Aorta (tissue), 5 donors: ENCODE results near the gene FBLN1. TPM values are rescaled to one million over a fixed set of nuclear protein-coding genes. Genes with fewer than 3 reads are reported as not detected.

ENCODE experiments used
- ATAC-seq: fragments of 200-7000 bp; cut with Tn5 transposase; one replicate; pipeline ENCODE4 v1.9.1; 2022; ENCODE audit warnings: moderate library complexity; ENCODE audit not compliant: low FRiP score
- DNase-seq, 2 donors: peaks; one replicate each; pipeline ENCODE4 v3.0.0-alpha.2; 2020
- H3K27ac ChIP-seq, 2 donors: one replicate each; pipeline ENCODE4 v1.5.1; 2013; ENCODE audit warnings: low read length in 2 of 2, mild to moderate bottlenecking in 2 of 2, moderate library complexity in 2 of 2, control low read depth in 1 of 2, inconsistent platforms in 1 of 2, low read depth in 1 of 2
- H3K27me3 ChIP-seq, 2 donors: one replicate each; pipeline ENCODE4 v1.6.1; 2013; ENCODE audit warnings: control low read depth in 1 of 2, low read length in 1 of 2, mild to moderate bottlenecking in 1 of 2, moderate library complexity in 1 of 2; ENCODE audit not compliant: insufficient read depth in 2 of 2, control insufficient read depth in 1 of 2
- H3K36me3 ChIP-seq, 2 donors: one replicate each; pipeline ENCODE4 v1.6.1; 2013; ENCODE audit warnings: control low read depth in 1 of 2, low read length in 1 of 2, mild to moderate bottlenecking in 1 of 2; ENCODE audit not compliant: insufficient read depth in 2 of 2, control insufficient read depth in 1 of 2
- H3K4me1 ChIP-seq, 2 donors: one replicate each; pipeline ENCODE4 v1.6.1; 2013; ENCODE audit warnings: low read length in 2 of 2, control low read depth in 1 of 2, mild to moderate bottlenecking in 1 of 2, moderate library complexity in 1 of 2; ENCODE audit not compliant: insufficient read depth in 2 of 2, control insufficient read depth in 1 of 2
- H3K4me3 ChIP-seq, 2 donors: one replicate each; pipeline ENCODE4 v1.5.1; 2013; ENCODE audit warnings: low read length in 2 of 2, control low read depth in 1 of 2, mild to moderate bottlenecking in 1 of 2
- H3K9me3 ChIP-seq: one replicate; pipeline ENCODE4 v1.6.1; 2013; ENCODE audit warnings: mild to moderate bottlenecking, low read length; ENCODE audit not compliant: control insufficient read depth
- WGBS, 2 donors: extraction: QIAGEN DNeasy Blood & Tissue Kit; methylation state at CpG; one replicate each; pipeline ENCODE4 v1.1.7; 2013; 5-methylcytosine and 5-hydroxymethylcytosine counted together
- intact Hi-C, 2 donors: fragments of 100-400 bp; cut with DNase I; formaldehyde crosslinking; loops; one replicate each; pipeline versions ENCODE4 v1.14.2 to v1.15.0; 2022
- polyA plus RNA-seq, 2 donors: library from polyadenylated mRNA; stranded (reverse); fragments of 200-250 nt; gene quantifications; one replicate each; pipeline ENCODE4 v1.2.3, GENCODE V29; 2013
- total RNA-seq, 2 donors: library from RNA; stranded (reverse); fragmentation: NEBNext Ultra II Directional; extraction: Animal tissue kit (Norgen Biotek cat#: 25700); gene quantifications; one replicate each; pipeline ENCODE4 v1.2.1, GENCODE V29; 2021
- donor health status: healthy with polysubstance abuse.
- donor health status: Bipolar disorder and iron deficiency.
- donor health status: DM: no; HTN: no; CAD: no.
- donor health status: DM: no; HTN: no; CAD: no.
- donor health status: DM: yes; HTN: yes; CAD: no.

Gene FBLN1
- total and polyA plus RNA-seq, 4 donors, result 48.1 to 1,512 (median 391) TPM

- intact Hi-C loops, result loop anchor here in 1 of 2 donors (5.0 to 10.0 kb wide), 2 partner anchors 70 to 288 kb away; no protein-coding TSS in a partner anchor
- H3K4me1 ChIP-seq, result no peaks in the 10 kb centered on the region
- WGBS, 2 donors, result 94 to 95% methylated on average over 19 of the region's 19 CpGs
- no peaks in the 10 kb centered on the region for H3K36me3 ChIP-seq
- ATAC-seq (no peak), DNase-seq (peak; percentile 41 to 67)
- no peak overlapping the region for H3K27ac ChIP-seq
- no peaks in the 10 kb centered on the region for H3K9me3 ChIP-seq
- no peak overlapping the region for H3K4me3 ChIP-seq
- H3K27me3 ChIP-seq, result peaks cover 0 to 2% of the 10 kb centered on the region in 2 donors
Observed at GRCh38 chr22:45576730-45577464, 74.2 kb downstream of the FBLN1 start.

DNA sequence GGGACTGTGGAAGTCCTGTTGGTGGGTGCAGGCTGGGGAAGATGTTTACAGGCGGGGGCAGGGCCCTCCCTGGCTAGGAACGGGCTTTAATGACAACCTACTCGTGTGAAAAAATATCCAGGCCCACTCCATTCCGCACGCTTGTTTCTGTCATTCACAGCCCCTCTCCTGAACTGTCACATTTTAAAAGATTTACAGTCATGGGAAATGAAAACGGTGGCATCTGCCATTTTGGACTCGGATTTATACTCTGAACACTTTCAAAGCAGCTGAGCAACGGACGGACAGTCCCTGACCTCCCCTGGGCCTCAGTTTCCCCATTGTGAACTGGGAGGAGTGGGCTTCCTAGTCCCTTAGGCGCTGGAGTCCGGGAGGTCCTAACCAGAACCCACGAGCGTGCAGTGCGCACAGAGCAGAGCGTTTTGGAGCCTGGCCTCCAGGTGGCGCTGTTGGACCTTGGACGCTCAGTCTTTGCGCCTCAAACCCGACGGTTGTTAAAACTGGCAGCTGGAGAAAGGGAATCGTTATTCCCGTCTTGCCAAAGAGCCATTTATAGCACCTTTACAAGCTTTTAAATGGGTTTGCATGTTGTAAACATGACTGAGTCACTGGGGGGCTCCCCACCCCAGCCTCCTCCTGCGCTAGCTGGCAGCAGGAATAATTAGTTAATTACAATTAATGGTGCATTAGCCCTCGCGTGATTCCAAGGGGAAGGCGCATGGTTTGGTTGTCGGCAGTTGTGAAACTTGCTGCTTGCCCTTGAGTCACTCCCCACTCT lies 75.3 kb downstream of the FBLN1 start:
- Histone ChIP-seq H3K27me3 (peaks cover 0 to 2% of the 10 kb centered on the region in 2 donors), H3K27ac (no peak overlapping the region), H3K36me3 (no peaks in the 10 kb centered on the region), H3K4me1 (no peaks in the 10 kb centered on the region), H3K4me3 (no peak overlapping the region), H3K9me3 (no peaks in the 10 kb centered on the region)
- intact Hi-C loops, result loop anchor here in 1 of 2 donors (5.0 to 10.0 kb wide), 2 partner anchors 69 to 287 kb away; no protein-coding TSS in a partner anchor
- peak; percentile 88 to 95 for DNase-seq
- 32% methylated on average over 27 of the region's 27 CpGs for WGBS, 2 donors
- ATAC-seq, result peak; percentile 74

- Histone ChIP-seq H3K4me1 (no peaks in the 10 kb centered on the region), H3K27ac (no peak overlapping the region), H3K36me3 (no peaks in the 10 kb centered on the region), H3K4me3 (no peak overlapping the region), H3K9me3 (no peaks in the 10 kb centered on the region), H3K27me3 (peaks cover 0 to 2% of the 10 kb centered on the region in 2 donors)
- intact Hi-C loops, result loop anchor here in 1 of 2 donors (5.0 to 10.0 kb wide), 2 partner anchors 69 to 286 kb away; no protein-coding TSS in a partner anchor
- DNase-seq (peak in 1 of 2 donors; percentile 33), ATAC-seq (no peak)
- 91 to 93% methylated on average over 7 of the region's 7 CpGs for WGBS, 2 donors
Observed at GRCh38 chr22:45578524-45579147, 76.0 kb downstream of the FBLN1 start.

DNA sequence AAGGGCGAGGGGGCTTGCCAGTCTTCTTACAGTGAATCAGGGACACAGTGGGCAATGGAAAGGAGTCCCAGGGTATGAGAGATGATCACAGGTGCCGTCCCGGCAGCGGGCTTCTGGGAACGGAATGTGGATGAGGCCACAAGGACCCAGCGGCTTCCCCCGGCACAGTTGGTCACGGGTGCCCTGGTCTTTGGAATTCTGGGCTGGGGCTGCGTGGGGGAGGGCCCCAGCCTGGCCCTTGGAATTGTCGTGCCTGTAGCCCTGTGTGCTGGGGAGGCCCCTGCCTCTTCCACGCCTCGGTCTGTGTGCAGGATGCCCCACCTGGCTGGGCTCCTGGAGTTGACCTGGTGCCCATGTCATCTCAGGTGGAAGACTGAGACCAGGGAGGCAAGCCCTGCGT lies 76.6 kb downstream of the FBLN1 start:
- intact Hi-C loops, result loop anchor here in 1 of 2 donors (5.0 to 10.0 kb wide), 2 partner anchors 68 to 285 kb away; no protein-coding TSS in a partner anchor
- Histone ChIP-seq H3K27me3 (peaks cover 0 to under 1% of the 10 kb centered on the region in 2 donors), H3K27ac (no peak overlapping the region), H3K4me1 (no peaks in the 10 kb centered on the region), H3K9me3 (no peaks in the 10 kb centered on the region), H3K4me3 (no peak overlapping the region), H3K36me3 (no peaks in the 10 kb centered on the region)
- WGBS, 2 donors, result 95 to 97% methylated on average over 13 of the region's 13 CpGs
- DNase-seq, result peak; percentile 38 to 51
- ATAC-seq, result no peak

DNA sequence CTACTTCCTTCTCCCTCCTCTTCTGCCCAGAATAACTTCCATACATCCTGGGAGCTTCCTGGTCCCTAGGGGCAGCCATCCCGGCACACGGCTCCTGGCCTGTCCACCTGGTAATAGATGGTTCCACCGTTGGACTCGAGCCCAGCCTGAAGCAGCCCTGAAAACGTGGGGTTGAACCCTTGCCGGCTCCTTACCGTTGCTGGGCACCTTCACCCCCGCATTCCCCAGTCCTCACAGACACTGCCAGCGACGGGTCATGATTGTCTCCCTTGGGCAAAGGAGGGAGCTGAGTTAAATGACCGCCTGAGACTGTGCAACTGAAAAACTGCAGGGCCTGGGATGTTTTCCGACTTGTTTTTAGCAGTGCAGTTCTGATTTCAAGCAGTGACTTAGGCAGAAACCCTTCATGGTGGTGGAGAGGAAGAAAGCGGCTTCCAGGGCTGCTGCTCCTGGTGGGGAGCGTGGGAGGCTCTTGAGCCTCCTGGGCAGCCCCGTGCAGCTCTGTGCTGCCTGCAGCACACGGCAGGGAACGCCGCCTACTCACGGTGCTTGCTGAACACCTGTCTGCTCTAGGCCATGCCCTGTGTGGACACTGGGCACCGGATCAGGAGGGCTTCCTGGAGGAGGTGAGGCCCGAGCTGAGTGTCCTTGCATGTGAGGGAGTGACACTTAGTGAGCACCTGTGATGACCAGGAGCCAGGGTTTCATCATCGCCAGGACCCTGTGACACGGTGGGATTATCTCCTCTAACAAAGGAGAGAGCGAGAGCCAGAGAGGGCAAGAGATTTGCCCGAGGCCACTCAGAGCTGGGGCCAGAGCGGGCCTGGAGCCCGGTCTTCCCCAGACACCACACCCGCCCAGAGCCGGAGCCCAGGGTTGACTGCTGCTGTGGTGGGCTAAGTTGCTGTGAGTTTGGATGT lies 77.4 kb downstream of the FBLN1 start:
- no peaks in the 10 kb centered on the region for H3K4me1 ChIP-seq
- H3K27ac ChIP-seq, result no peak overlapping the region
- no peaks in the 10 kb centered on the region for H3K27me3 ChIP-seq
- H3K9me3 ChIP-seq, result no peaks in the 10 kb centered on the region
- intact Hi-C loops, result loop anchor here in 1 of 2 donors (5.0 to 10.0 kb wide), 2 partner anchors 67 to 285 kb away; no protein-coding TSS in a partner anchor
- H3K4me3 ChIP-seq, result no peak overlapping the region
- H3K36me3 ChIP-seq, result no peaks in the 10 kb centered on the region
- DNase-seq (peak; percentile 45 to 62), ATAC-seq (no peak)
- 86% methylated on average over 29 of the region's 29 CpGs for WGBS, 2 donors

DNA sequence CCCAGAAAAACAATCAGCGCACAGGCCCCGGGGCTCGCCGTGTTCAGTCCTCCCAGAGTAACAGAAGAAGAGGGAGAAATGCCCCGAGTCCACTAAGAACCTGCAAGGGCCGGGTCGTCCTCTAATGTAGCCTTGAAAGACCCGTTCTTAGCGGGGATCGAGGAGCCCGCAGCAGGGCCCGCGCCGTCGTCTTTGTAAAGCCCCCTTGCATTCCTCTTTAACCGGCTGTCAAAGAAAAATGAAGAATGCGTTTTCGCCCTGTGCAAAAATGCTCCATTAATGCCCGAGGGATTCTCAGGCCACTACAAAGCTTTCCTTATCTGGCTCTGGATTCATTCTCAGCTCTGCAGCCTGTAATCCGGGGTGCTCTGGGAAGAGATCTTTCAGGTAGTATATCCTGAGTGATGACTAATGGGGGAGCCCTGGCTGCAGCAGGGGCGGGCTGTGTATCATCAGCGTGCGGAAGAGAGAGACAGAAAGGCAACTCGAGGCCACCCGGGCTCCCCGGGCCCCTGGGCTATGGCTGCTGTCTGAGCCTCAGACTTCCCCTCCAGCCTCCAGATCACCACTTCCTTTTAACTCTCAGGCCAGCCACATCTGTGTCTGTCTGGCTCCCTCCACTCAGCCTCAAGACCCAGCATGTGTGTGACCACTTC lies 78.2 kb downstream of the FBLN1 start:
- ATAC-seq, result no peak
- H3K4me3 ChIP-seq, result no peak overlapping the region
- H3K27me3 ChIP-seq, result no peaks in the 10 kb centered on the region
- no peaks in the 10 kb centered on the region for H3K36me3 ChIP-seq
- no peaks in the 10 kb centered on the region for H3K9me3 ChIP-seq
- peak; percentile 56 to 68 for DNase-seq
- H3K27ac ChIP-seq, result no peak overlapping the region
- no peaks in the 10 kb centered on the region for H3K4me1 ChIP-seq
- WGBS, 2 donors, result 78 to 81% methylated on average over 26 of the region's 26 CpGs
- intact Hi-C loops, result no loop called here

DNA sequence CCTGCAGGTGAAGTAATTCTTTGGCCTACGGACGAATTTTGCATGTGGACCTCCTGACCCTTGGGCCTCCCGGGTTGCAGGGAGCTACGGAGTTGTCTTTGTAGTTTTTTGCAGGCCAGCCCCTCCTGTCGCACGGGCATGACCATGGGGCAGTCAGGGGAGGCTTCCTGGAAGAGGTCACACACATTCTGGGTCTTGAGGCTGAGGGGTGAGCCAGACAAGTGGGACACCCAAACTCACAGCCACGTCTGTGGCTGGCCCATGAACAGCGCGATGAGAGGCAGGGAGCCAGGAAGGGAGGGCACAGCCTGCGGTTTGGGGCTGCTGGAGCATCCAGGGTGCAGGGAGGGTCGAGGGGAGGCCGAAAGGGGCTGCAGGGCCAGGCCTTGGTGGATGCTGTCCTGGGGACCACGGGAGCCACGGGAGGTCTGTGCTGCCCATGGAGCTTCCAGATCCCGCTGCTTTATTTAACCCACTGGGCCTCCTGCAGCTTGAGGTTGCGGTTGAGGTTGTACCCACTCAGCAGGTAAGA lies 78.9 kb downstream of the FBLN1 start:
- no peak for ATAC-seq
- no peaks in the 10 kb centered on the region for H3K4me1 ChIP-seq
- peak in 1 of 2 donors; percentile 34 for DNase-seq
- H3K27me3 ChIP-seq, result no peaks in the 10 kb centered on the region
- H3K9me3 ChIP-seq, result no peaks in the 10 kb centered on the region
- WGBS, 2 donors, result 90 to 91% methylated on average over 16 of the region's 16 CpGs
- H3K27ac ChIP-seq, result no peak overlapping the region
- H3K4me3 ChIP-seq, result no peak overlapping the region
- intact Hi-C loops, result no loop called here
- H3K36me3 ChIP-seq, result no peaks in the 10 kb centered on the region
